Measurements from ENCODE around the gene RUNX1.

Gene RUNX1

GRCh38 chr21:34923626-34924025 is 125.5 kb downstream of the RUNX1 start:
- Histone ChIP-seq H3K4me1 (ENCODE audit: control insufficient read depth, insufficient read depth, low read length) (no peaks in the 10 kb centered on the region), H3K9me3 (replicated peaks; ENCODE audit: low read length) (no peaks in the 10 kb centered on the region), H3K27me3 (ENCODE audit: control insufficient read depth, insufficient read depth, low read length) (no peaks in the 10 kb centered on the region), H3K9ac (ENCODE audit: low read depth, low read length) (no peak overlapping the region), H3K4me2 (ENCODE audit: low read length) (no peak overlapping the region), H3K4me3 (ENCODE audit: low read length) (no peak overlapping the region), H3K36me3 (ENCODE audit: insufficient read depth, low read length) (no peaks in the 10 kb centered on the region)

GRCh38 chr21:34923202-34923601 is 125.9 kb downstream of the RUNX1 start:
- no peak overlapping the region for H3K4me3 ChIP-seq (ENCODE audit: low read length)
- H3K9me3 ChIP-seq (replicated peaks; ENCODE audit: low read length), result no peaks in the 10 kb centered on the region
- no peaks in the 10 kb centered on the region for H3K36me3 ChIP-seq (ENCODE audit: insufficient read depth, low read length)
- no peak overlapping the region for H3K9ac ChIP-seq (ENCODE audit: low read depth, low read length)
- no peaks in the 10 kb centered on the region for H3K27me3 ChIP-seq (ENCODE audit: control insufficient read depth, insufficient read depth, low read length)
- H3K4me1 ChIP-seq (ENCODE audit: control insufficient read depth, insufficient read depth, low read length), result no peaks in the 10 kb centered on the region
- no peak overlapping the region for H3K4me2 ChIP-seq (ENCODE audit: low read length)

- Histone ChIP-seq H3K4me2 (ENCODE audit: low read length) (no peak overlapping the region), H3K9me3 (replicated peaks; ENCODE audit: low read length) (no peaks in the 10 kb centered on the region), H3K27me3 (ENCODE audit: control insufficient read depth, insufficient read depth, low read length) (no peaks in the 10 kb centered on the region), H3K36me3 (ENCODE audit: insufficient read depth, low read length) (no peaks in the 10 kb centered on the region), H3K9ac (ENCODE audit: low read depth, low read length) (no peak overlapping the region), H3K4me3 (ENCODE audit: low read length) (no peak overlapping the region), H3K4me1 (ENCODE audit: control insufficient read depth, insufficient read depth, low read length) (no peaks in the 10 kb centered on the region)
Observed at GRCh38 chr21:34922479-34922878, 126.6 kb downstream of the RUNX1 start.

GRCh38 chr21:34921151-34921550 is 128.0 kb downstream of the RUNX1 start:
- Histone ChIP-seq H3K9ac (ENCODE audit: low read depth, low read length) (no peak overlapping the region), H3K4me2 (ENCODE audit: low read length) (no peak overlapping the region), H3K4me1 (ENCODE audit: control insufficient read depth, insufficient read depth, low read length) (peaks cover 6% of the 10 kb centered on the region), H3K27me3 (ENCODE audit: control insufficient read depth, insufficient read depth, low read length) (no peaks in the 10 kb centered on the region), H3K4me3 (ENCODE audit: low read length) (no peak overlapping the region), H3K9me3 (replicated peaks; ENCODE audit: low read length) (no peaks in the 10 kb centered on the region), H3K36me3 (ENCODE audit: insufficient read depth, low read length) (no peaks in the 10 kb centered on the region)

- Histone ChIP-seq H3K4me3 (ENCODE audit: low read length) (no peak overlapping the region), H3K4me1 (ENCODE audit: control insufficient read depth, insufficient read depth, low read length) (peaks cover 23% of the 10 kb centered on the region), H3K9ac (ENCODE audit: low read depth, low read length) (no peak overlapping the region), H3K9me3 (replicated peaks; ENCODE audit: low read length) (no peaks in the 10 kb centered on the region), H3K36me3 (ENCODE audit: insufficient read depth, low read length) (no peaks in the 10 kb centered on the region), H3K4me2 (ENCODE audit: low read length) (no peak overlapping the region), H3K27me3 (ENCODE audit: control insufficient read depth, insufficient read depth, low read length) (no peaks in the 10 kb centered on the region)
Observed at GRCh38 chr21:34919406-34919805, 129.7 kb downstream of the RUNX1 start.

GRCh38 chr21:34916446-34916845 is 132.7 kb downstream of the RUNX1 start:
- no peaks in the 10 kb centered on the region for H3K9me3 ChIP-seq (replicated peaks; ENCODE audit: low read length)
- peaks cover 23% of the 10 kb centered on the region for H3K4me1 ChIP-seq (ENCODE audit: control insufficient read depth, insufficient read depth, low read length)
- no peaks in the 10 kb centered on the region for H3K27me3 ChIP-seq (ENCODE audit: control insufficient read depth, insufficient read depth, low read length)
- H3K4me3 ChIP-seq (ENCODE audit: low read length), result no peak overlapping the region
- H3K36me3 ChIP-seq (ENCODE audit: insufficient read depth, low read length), result no peaks in the 10 kb centered on the region
- H3K4me2 ChIP-seq (ENCODE audit: low read length), result no peak overlapping the region
- H3K9ac ChIP-seq (ENCODE audit: low read depth, low read length), result no peak overlapping the region

- no peaks in the 10 kb centered on the region for H3K9me3 ChIP-seq (replicated peaks; ENCODE audit: low read length)
- H3K4me2 ChIP-seq (ENCODE audit: low read length), result peak overlapping the region; percentile 5
- H3K4me1 ChIP-seq (ENCODE audit: control insufficient read depth, insufficient read depth, low read length), result peaks cover 23% of the 10 kb centered on the region
- H3K4me3 ChIP-seq (ENCODE audit: low read length), result peak overlapping the region; percentile 29
- no peaks in the 10 kb centered on the region for H3K27me3 ChIP-seq (ENCODE audit: control insufficient read depth, insufficient read depth, low read length)
- H3K9ac ChIP-seq (ENCODE audit: low read depth, low read length), result peak overlapping the region; percentile 32
- H3K36me3 ChIP-seq (ENCODE audit: insufficient read depth, low read length), result no peaks in the 10 kb centered on the region
Observed at GRCh38 chr21:34915364-34915841, 133.7 kb downstream of the RUNX1 start.

GRCh38 chr21:34914239-34914638 is 134.9 kb downstream of the RUNX1 start:
- Histone ChIP-seq H3K9ac (ENCODE audit: low read depth, low read length) (no peak overlapping the region), H3K4me3 (ENCODE audit: low read length) (no peak overlapping the region), H3K4me1 (ENCODE audit: control insufficient read depth, insufficient read depth, low read length) (peaks cover 23% of the 10 kb centered on the region), H3K9me3 (replicated peaks; ENCODE audit: low read length) (no peaks in the 10 kb centered on the region), H3K27me3 (ENCODE audit: control insufficient read depth, insufficient read depth, low read length) (no peaks in the 10 kb centered on the region), H3K36me3 (ENCODE audit: insufficient read depth, low read length) (no peaks in the 10 kb centered on the region), H3K4me2 (ENCODE audit: low read length) (no peak overlapping the region)

GRCh38 chr21:34913811-34914210 is 135.3 kb downstream of the RUNX1 start:
- H3K36me3 ChIP-seq (ENCODE audit: insufficient read depth, low read length), result no peaks in the 10 kb centered on the region
- no peak overlapping the region for H3K4me3 ChIP-seq (ENCODE audit: low read length)
- H3K9me3 ChIP-seq (replicated peaks; ENCODE audit: low read length), result no peaks in the 10 kb centered on the region
- H3K27me3 ChIP-seq (ENCODE audit: control insufficient read depth, insufficient read depth, low read length), result no peaks in the 10 kb centered on the region
- peaks cover 23% of the 10 kb centered on the region for H3K4me1 ChIP-seq (ENCODE audit: control insufficient read depth, insufficient read depth, low read length)
- no peak overlapping the region for H3K9ac ChIP-seq (ENCODE audit: low read depth, low read length)
- no peak overlapping the region for H3K4me2 ChIP-seq (ENCODE audit: low read length)

GRCh38 chr21:34912022-34912945 is 136.8 kb downstream of the RUNX1 start:
- no peak overlapping the region for H3K4me3 ChIP-seq (ENCODE audit: low read length)

GRCh38 chr21:34911360-34911759 is 137.7 kb downstream of the RUNX1 start:
- H3K4me3 ChIP-seq (ENCODE audit: low read length), result no peak overlapping the region
- no peak overlapping the region for H3K4me2 ChIP-seq (ENCODE audit: low read length)
- H3K27me3 ChIP-seq (ENCODE audit: control insufficient read depth, insufficient read depth, low read length), result no peaks in the 10 kb centered on the region
- no peaks in the 10 kb centered on the region for H3K9me3 ChIP-seq (replicated peaks; ENCODE audit: low read length)
- H3K36me3 ChIP-seq (ENCODE audit: insufficient read depth, low read length), result no peaks in the 10 kb centered on the region
- no peak overlapping the region for H3K9ac ChIP-seq (ENCODE audit: low read depth, low read length)
- peaks cover 20% of the 10 kb centered on the region for H3K4me1 ChIP-seq (ENCODE audit: control insufficient read depth, insufficient read depth, low read length)

More at GRCh38 chr21:34912022-34912945, 136.8 kb downstream of the RUNX1 start:
- Histone ChIP-seq H3K36me3 (ENCODE audit: insufficient read depth, low read length) (no peaks in the 10 kb centered on the region), H3K9ac (ENCODE audit: low read depth, low read length) (no peak overlapping the region), H3K4me2 (ENCODE audit: low read length) (no peak overlapping the region), H3K4me1 (ENCODE audit: control insufficient read depth, insufficient read depth, low read length) (peaks cover 23% of the 10 kb centered on the region), H3K9me3 (replicated peaks; ENCODE audit: low read length) (no peaks in the 10 kb centered on the region), H3K27me3 (ENCODE audit: control insufficient read depth, insufficient read depth, low read length) (no peaks in the 10 kb centered on the region)

- Histone ChIP-seq H3K9ac (ENCODE audit: low read depth, low read length) (no peak overlapping the region), H3K27me3 (ENCODE audit: control insufficient read depth, insufficient read depth, low read length) (no peaks in the 10 kb centered on the region), H3K36me3 (ENCODE audit: insufficient read depth, low read length) (no peaks in the 10 kb centered on the region), H3K9me3 (replicated peaks; ENCODE audit: low read length) (no peaks in the 10 kb centered on the region), H3K4me1 (ENCODE audit: control insufficient read depth, insufficient read depth, low read length) (peaks cover 10% of the 10 kb centered on the region), H3K4me3 (ENCODE audit: low read length) (no peak overlapping the region), H3K4me2 (ENCODE audit: low read length) (no peak overlapping the region)
Observed at GRCh38 chr21:34910396-34910795, 138.7 kb downstream of the RUNX1 start.

Measured in skeletal muscle satellite cell (primary cell).